ENCODE results near the gene LRP1B.

- no peak for TF ChIP-seq CTCF (conservative IDR thresholded peaks at IDR 0.05; ENCODE audit: low read length)
- no peak for TF ChIP-seq EZH2phosphoT487 (IDR thresholded peaks at IDR 0.05; ENCODE audit: borderline replicate concordance)
Measured at GRCh38 chr2:142040556-142040955, 90.3 kb downstream of the LRP1B start.
